AG10803 (cell line): ENCODE measurements around the gene KITLG.
"Not testable (repeated sequence)": the region's sequence is repeated elsewhere in the genome, so short reads cannot be mapped to it uniquely, and the experiment has no call there.

Source experiments
- DNase-seq: peaks from one replicate; pipeline ENCODE4 v3.0.0; 2010; ENCODE audit warnings: low read depth
- H3K4me3 ChIP-seq: 2 replicates; pipeline ENCODE4 v1.5.1; 2011; ENCODE audit warnings: mild to moderate bottlenecking, low read length, control low read depth
- CTCF ChIP-seq: conservative IDR thresholded peaks from 2 replicates; pipeline ENCODE4 v1.5.1; 2011; ENCODE audit warnings: mild to moderate bottlenecking, low read length, control low read depth, inconsistent platforms

The KITLG gene

GRCh38 chr12:88580051-88580871, at the start of gene KITLG:
Gene KITLG, minus strand, starts transcription at chr12:88580471. Its CDS starts 193 bp downstream, at chr12:88580278.
- peak within 1 kb of the TSS; percentile 87 for H3K4me3 ChIP-seq
- TF ChIP-seq CTCF, result peak; percentile 48
- DNase-seq, result peak; percentile 85

- no peak for TF ChIP-seq CTCF
- H3K4me3 ChIP-seq, result no peak overlapping the region
- DNase-seq, result peak; percentile 60
These were observed 48.7 kb upstream of the KITLG start for GRCh38 chr12:88628856-88629509.

GRCh38 chr12:88628035-88628434, 47.8 kb upstream of the KITLG start:
- H3K4me3 ChIP-seq, result not testable (repeated sequence)

GRCh38 chr12:88627501-88627900, 47.2 kb upstream of the KITLG start:
- no peak for TF ChIP-seq CTCF
- no peak overlapping the region for H3K4me3 ChIP-seq
- no peak for DNase-seq

More at GRCh38 chr12:88628035-88628434, 47.8 kb upstream of the KITLG start:
- not testable (repeated sequence) for DNase-seq

GRCh38 chr12:88625356-88625755, 45.1 kb upstream of the KITLG start:
- TF ChIP-seq CTCF, result no peak
- H3K4me3 ChIP-seq, result no peak overlapping the region
- DNase-seq, result peak; percentile 12

GRCh38 chr12:88624911-88625310, 44.6 kb upstream of the KITLG start:
- TF ChIP-seq CTCF, result no peak
- no peak overlapping the region for H3K4me3 ChIP-seq
- DNase-seq, result peak; percentile 74

- no peak overlapping the region for H3K4me3 ChIP-seq
- no peak for TF ChIP-seq CTCF
- DNase-seq, result no peak
These were observed 43.7 kb upstream of the KITLG start for GRCh38 chr12:88623777-88624548.
